Astrocyte of the spinal cord (primary cell): ENCODE results near the gene IFT81.
"Not testable (repeated sequence)": the region's sequence is repeated elsewhere in the genome, so short reads cannot be mapped to it uniquely, and the experiment has no call there.

Source experiments
- DNase-seq: peaks from one replicate; pipeline ENCODE4 v3.0.0; 2011; ENCODE audit warnings: low read depth, low spot score
- H3K4me3 ChIP-seq: 2 replicates; pipeline ENCODE4 v1.5.1; 2011; ENCODE audit warnings: low read depth, mild to moderate bottlenecking, low read length, moderate library complexity
- in situ Hi-C: cut with HindIII; loops from 2 replicates; pipeline ENCODE4 v1.10.0; 2017; ENCODE audit warnings: low sequenced_read_pairs
- TF ChIP-seq, protein P1 (sequence below): IDR thresholded peaks from 2 replicates; pipeline ENCODE4 v1.5.1; 2012; ENCODE audit warnings: low read depth, mild to moderate bottlenecking, low read length, inconsistent platforms

The IFT81 gene

DNA sequence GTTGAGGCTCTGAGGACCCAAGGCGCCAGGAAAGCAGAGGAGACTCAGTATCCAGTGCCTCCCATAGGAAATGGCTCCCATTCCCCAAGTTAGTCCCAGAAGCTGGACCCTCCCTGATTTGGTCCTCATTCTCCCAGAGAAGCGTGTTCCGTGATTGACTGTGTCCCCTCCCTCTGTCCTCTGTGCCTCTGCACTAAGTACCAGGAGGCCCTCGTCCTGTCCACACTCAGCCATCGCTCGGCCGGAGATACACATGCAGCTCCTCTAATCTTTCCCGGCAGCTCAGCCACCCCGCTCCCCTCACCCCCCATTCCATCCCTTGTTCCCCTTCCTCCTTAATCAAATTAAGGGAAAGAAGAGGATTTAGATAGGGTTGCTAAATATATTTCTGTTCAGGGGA, 128.6 kb downstream of the IFT81 start:
- in situ Hi-C loops = no loop called here
- no peak for DNase-seq
- TF ChIP-seq, protein P1, sequence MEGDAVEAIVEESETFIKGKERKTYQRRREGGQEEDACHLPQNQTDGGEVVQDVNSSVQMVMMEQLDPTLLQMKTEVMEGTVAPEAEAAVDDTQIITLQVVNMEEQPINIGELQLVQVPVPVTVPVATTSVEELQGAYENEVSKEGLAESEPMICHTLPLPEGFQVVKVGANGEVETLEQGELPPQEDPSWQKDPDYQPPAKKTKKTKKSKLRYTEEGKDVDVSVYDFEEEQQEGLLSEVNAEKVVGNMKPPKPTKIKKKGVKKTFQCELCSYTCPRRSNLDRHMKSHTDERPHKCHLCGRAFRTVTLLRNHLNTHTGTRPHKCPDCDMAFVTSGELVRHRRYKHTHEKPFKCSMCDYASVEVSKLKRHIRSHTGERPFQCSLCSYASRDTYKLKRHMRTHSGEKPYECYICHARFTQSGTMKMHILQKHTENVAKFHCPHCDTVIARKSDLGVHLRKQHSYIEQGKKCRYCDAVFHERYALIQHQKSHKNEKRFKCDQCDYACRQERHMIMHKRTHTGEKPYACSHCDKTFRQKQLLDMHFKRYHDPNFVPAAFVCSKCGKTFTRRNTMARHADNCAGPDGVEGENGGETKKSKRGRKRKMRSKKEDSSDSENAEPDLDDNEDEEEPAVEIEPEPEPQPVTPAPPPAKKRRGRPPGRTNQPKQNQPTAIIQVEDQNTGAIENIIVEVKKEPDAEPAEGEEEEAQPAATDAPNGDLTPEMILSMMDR = no peak
- H3K4me3 ChIP-seq = no peak overlapping the region

DNA sequence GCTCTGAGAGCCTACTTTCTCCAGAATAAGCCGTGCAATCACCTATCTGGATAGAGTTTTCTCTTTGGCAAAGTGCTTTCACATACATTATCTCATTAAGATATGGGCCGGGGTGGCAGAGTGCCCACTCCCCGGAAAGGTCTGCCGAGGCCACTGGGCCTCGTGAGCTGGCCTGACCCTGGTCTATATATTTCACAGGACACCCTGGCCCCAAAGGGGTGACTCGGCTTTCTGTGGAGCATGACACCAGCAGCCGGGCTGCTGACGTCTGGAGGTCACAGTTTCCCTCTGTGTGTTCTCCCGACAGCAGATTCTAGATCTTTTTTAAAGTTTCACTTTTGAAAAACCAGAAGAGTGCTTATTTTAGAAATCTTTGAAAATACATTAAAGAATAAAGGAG, 129.0 kb downstream of the IFT81 start:
- no peak overlapping the region for H3K4me3 ChIP-seq
- peak; percentile 22 for DNase-seq
- TF ChIP-seq, protein P1 = no peak
- in situ Hi-C loops = no loop called here

DNA sequence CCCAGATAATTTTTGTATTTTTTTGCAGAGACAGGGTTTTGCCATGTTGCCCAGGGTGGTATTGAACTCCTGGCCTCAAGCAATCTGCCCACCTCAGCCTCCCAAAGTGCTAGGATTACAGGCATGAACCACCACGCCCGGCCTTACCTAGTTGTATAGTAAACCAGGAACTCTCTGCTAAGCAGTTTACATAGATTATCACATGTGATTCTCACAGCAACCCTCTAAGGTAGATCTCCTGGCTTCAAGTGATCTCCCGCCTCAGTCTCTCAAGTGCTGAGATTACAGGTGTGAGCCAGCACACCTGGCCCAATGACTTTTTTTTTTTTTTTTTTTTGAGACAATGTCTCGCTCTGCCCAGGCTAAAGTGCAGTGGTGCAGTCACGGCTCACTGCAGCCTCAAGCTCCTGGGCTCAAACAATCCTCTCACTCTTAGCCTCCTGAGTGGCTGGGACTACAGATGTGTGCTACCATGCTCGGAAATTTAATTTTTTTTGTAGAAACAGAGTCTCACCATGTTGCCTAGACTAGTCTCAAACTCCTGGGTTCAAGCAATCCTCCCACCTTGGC, 130.9 kb downstream of the IFT81 start:
- H3K4me3 ChIP-seq = no peak overlapping the region
- in situ Hi-C loops = no loop called here
- TF ChIP-seq, protein P1 = no peak
- DNase-seq = no peak

DNA sequence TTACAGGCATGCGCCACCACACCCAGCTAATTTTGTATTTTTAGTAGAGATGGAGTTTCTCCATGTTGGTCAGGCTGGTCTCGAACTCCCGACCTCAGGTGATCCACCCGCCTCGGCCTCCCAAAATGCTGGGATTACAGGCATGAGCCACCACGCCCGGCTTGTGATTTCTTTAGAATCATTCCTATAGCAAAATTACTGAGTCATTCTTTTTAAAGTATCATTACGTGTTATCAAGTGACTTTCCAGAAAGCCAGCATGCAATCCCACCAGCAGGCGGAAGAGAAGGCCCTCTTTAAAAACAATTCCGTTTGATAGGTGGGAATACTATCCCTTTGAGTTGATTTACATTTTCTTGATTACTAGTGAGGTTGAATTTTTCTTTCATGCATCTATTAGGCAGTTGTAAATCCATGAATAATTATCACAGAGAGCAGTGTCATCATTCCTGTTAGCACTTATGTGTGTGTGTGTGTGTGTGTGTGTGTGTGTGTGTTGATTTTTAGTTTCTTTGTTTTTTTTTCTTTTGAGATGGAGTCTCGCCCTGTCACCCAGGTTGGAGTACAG, 131.8 kb downstream of the IFT81 start:
- in situ Hi-C loops, H3K4me3 ChIP-seq, DNase-seq: not testable (repeated sequence)

DNA sequence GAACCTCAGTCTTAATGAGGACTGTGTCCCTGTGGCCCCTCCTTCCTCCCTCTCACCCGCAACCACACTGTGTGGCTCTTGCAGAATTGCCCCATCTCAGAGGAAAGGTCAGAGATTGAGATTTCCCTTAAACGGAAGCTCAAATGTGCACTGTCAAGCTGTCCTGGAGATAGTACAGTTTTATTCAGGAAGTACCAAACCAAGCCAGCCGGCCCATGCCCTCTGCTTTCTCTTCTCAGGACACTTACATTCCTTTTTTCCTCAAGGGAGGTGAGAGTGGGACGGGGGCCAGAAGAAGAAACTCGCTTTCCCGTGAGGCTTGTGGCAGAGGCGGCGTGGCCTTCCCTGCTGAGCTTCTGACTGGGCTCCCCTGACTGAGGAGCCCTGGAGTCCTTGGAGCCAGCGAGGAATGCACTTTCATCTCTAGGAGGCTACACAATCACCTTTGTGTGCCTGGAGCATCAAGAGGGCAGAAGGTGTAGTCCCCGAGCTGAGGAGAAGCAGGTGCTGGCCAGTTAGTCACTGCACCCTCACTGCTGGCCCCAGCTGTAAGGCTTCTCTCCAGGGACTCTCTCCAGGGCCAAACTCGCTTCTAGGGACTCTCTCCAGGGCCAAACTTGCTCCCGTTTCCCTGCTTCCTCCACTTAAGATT, 132.7 kb downstream of the IFT81 start:
- no peak overlapping the region for H3K4me3 ChIP-seq
- DNase-seq = peak; percentile 11
- in situ Hi-C loops = no loop called here
- TF ChIP-seq, protein P1 = no peak

DNA sequence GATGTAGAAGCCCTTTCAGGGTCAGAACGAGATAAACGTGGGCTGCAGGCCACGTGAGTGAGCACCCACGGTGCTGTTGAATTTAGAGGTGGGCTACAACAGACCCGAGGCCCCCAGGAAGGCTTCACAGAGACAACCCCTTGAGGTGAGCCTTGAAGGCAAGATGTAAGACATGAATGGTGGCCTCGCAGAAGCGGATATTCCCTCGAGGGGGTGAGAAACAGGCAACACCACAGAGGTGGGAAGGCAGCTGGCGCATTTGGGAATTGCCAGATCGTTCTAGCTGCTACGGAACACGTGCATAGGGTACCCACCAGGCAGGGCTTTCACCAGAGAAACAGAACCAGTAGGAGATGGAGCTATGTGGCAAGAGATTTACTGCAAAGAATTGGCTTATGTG, 134.3 kb downstream of the IFT81 start:
- in situ Hi-C loops = no loop called here
- TF ChIP-seq, protein P1 = no peak
- no peak overlapping the region for H3K4me3 ChIP-seq
- DNase-seq = no peak
